Measurements from ENCODE around the gene NSD2. TPM values are rescaled to one million over a fixed set of nuclear protein-coding genes. Genes with fewer than 3 reads are reported as not detected.

NSD2 gene
- total RNA-seq, 1 donor from 2014 or later = 138 TPM

DNA sequence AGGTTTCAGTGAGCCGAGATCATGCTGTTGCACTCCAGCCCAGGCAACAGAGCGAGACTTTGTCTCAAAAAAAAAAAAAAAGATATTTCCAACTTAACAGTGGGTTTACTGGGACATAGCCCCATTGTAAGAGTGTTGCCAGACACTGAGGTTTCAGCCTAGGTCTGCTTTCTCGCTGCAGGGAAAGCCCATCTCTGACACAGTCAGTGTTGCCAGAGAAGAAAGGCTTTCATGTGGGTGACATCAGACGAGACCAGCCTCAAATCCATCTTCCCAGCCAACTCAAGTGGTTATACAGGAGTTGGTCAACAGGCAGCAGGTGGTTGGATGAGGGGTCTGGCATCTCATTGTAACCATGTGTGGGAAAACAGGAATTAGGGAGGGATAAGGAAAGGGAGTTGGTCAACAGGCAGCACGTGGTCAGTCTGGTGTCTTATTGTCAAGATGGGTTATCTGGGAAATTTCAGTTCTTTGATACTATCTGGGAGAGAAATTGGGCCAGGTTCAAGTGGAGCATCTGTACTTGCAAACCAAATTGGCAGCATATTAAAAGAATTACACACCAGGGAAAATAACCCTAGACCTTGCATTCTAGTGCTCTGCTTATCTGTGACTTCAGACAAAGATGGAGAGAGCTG lies 96.4 kb downstream of the NSD2 start:
- TF ChIP-seq, protein P1, sequence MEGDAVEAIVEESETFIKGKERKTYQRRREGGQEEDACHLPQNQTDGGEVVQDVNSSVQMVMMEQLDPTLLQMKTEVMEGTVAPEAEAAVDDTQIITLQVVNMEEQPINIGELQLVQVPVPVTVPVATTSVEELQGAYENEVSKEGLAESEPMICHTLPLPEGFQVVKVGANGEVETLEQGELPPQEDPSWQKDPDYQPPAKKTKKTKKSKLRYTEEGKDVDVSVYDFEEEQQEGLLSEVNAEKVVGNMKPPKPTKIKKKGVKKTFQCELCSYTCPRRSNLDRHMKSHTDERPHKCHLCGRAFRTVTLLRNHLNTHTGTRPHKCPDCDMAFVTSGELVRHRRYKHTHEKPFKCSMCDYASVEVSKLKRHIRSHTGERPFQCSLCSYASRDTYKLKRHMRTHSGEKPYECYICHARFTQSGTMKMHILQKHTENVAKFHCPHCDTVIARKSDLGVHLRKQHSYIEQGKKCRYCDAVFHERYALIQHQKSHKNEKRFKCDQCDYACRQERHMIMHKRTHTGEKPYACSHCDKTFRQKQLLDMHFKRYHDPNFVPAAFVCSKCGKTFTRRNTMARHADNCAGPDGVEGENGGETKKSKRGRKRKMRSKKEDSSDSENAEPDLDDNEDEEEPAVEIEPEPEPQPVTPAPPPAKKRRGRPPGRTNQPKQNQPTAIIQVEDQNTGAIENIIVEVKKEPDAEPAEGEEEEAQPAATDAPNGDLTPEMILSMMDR (IDR thresholded peaks at IDR 0.05; ENCODE audit: partially characterized antibody, unreplicated experiment) = no peak
- H3K4me1 Mint-ChIP-seq (ENCODE audit: low read depth, unreplicated experiment) = peaks cover 7% of the 10 kb centered on the region
- peaks cover 5% of the 10 kb centered on the region for H3K9me3 Mint-ChIP-seq (ENCODE audit: unreplicated experiment)

DNA sequence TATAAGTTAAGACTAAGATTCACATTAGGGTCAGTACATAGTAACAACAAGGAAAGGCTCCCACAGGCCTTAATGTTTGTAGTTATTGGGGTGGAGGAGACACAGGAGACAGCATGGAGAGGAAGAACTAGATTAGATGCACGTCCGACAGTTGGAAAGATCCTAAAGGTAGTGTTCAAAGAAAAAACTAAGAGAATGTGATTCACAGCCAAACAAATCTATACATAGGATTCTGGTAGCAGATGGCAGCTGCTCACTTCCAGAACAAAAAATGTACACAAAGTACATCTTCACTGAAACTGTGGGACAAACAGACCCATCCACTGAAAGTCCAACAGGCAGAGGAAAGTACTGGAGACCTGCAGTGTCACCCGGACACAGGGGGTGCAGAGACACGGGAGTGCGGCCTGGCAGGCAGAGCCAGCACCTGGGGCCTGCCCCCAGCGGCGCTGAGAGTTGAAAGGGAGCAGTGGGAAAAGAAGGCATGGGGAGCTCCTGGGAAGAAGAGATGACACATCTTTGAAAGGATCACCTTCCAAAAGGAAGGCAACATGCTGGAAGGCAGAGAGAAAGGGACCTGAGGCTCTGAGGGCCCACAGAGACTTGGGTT lies 97.6 kb downstream of the NSD2 start:
- Mint-ChIP-seq H3K9me3 (ENCODE audit: unreplicated experiment) (peaks cover 6% of the 10 kb centered on the region), H3K4me1 (ENCODE audit: low read depth, unreplicated experiment) (peaks cover 4% of the 10 kb centered on the region), H3K27me3 (ENCODE audit: unreplicated experiment) (peaks cover 3% of the 10 kb centered on the region), H3K36me3 (ENCODE audit: unreplicated experiment) (peaks cover 9% of the 10 kb centered on the region), H3K27ac (ENCODE audit: unreplicated experiment) (no peak overlapping the region), H3K4me3 (ENCODE audit: unreplicated experiment) (no peak overlapping the region)
- DNase-seq = no peak
- TF ChIP-seq, protein P1 (IDR thresholded peaks at IDR 0.05; ENCODE audit: partially characterized antibody, unreplicated experiment) = no peak

More for the DNA sequence above, 96.4 kb downstream of the NSD2 start:
- Mint-ChIP-seq H3K4me3 (ENCODE audit: unreplicated experiment) (peak overlapping the region; percentile 44), H3K27ac (ENCODE audit: unreplicated experiment) (no peak overlapping the region), H3K27me3 (ENCODE audit: unreplicated experiment) (no peaks in the 10 kb centered on the region), H3K36me3 (ENCODE audit: unreplicated experiment) (peaks cover 13% of the 10 kb centered on the region)
- DNase-seq = no peak

DNA sequence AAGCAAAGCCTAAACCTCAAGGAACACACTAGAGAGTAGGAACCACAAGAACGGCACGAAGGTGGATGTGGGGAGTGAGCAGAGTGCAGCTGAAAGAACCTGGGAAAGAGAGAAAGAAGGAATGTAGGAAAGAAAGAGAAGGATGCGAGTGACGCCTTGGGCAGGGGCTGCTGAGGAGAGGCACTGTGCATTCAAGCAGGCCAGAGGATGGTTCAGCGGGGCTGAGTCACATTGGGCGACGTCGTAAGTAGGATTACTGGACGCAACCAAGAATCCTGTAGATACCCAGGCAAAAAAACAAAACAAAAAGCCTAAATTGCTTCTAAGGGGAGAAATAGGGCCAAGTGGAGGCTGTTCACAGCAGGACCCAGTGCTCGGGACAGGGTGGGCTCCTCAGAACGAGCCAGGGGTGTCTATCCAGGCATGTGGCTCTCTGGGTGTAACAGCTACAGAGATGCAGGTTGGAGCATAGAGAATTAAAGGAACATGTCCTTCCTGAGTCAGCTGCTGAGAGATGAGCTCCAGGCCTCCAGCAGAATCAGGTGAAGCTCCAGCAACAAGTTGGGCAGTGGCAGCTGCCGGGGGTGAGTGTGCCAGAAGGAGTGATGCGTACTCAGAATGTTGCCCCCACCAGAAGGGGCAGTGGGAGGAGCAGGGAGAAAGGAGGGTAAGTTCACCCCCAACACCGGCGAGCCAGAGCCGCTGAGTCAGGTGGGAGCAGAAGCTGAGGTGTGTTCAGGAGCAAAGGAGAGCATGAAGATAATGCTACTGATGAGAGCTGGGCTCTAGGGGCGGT lies 98.9 kb downstream of the NSD2 start:
- peaks cover 4% of the 10 kb centered on the region for H3K4me1 Mint-ChIP-seq (ENCODE audit: low read depth, unreplicated experiment)
- peaks cover 3% of the 10 kb centered on the region for H3K27me3 Mint-ChIP-seq (ENCODE audit: unreplicated experiment)
- peaks cover 3% of the 10 kb centered on the region for H3K36me3 Mint-ChIP-seq (ENCODE audit: unreplicated experiment)
- DNase-seq = no peak
- H3K9me3 Mint-ChIP-seq (ENCODE audit: unreplicated experiment) = peaks cover 7% of the 10 kb centered on the region
- TF ChIP-seq, protein P1 (IDR thresholded peaks at IDR 0.05; ENCODE audit: partially characterized antibody, unreplicated experiment) = no peak
- no peak overlapping the region for H3K4me3 Mint-ChIP-seq (ENCODE audit: unreplicated experiment)
- peak overlapping the region; percentile 16 for H3K27ac Mint-ChIP-seq (ENCODE audit: unreplicated experiment)

DNA sequence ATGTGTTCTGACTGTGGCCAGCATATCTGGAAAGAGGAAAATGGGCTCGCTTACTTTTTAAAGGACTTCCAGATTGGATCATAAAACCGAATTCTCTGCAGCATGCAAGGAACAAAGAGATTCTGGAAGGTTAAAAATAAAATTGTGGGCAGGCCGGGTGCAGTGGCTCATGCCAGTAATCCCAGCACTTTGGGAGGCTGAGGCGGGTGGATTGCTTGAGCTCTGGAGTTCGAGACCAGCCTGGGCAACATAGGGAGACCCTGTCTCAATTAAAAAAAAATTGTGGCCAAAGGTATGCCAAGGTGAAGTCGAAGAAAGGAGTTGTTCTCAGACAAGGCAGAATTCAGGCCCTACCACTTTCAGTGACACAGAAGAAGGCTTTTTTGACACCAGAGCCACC lies 99.7 kb downstream of the NSD2 start:
- H3K4me1 Mint-ChIP-seq (ENCODE audit: low read depth, unreplicated experiment) = peaks cover 4% of the 10 kb centered on the region
- peaks cover 3% of the 10 kb centered on the region for H3K27me3 Mint-ChIP-seq (ENCODE audit: unreplicated experiment)
- H3K4me3 Mint-ChIP-seq (ENCODE audit: unreplicated experiment) = no peak overlapping the region
- H3K36me3 Mint-ChIP-seq (ENCODE audit: unreplicated experiment) = no peaks in the 10 kb centered on the region
- TF ChIP-seq, protein P1 (IDR thresholded peaks at IDR 0.05; ENCODE audit: partially characterized antibody, unreplicated experiment) = no peak
- peaks cover 5% of the 10 kb centered on the region for H3K9me3 Mint-ChIP-seq (ENCODE audit: unreplicated experiment)
- no peak overlapping the region for H3K27ac Mint-ChIP-seq (ENCODE audit: unreplicated experiment)
- no peak for DNase-seq
